ENCODE measurements around the gene TMEM163. TPM values are rescaled to one million over a fixed set of nuclear protein-coding genes. Genes with fewer than 3 reads are reported as not detected.

Gene TMEM163
- total and polyA plus RNA-seq, 12 donors, result 0.16 to 1.7 (median 0.37) TPM

DNA sequence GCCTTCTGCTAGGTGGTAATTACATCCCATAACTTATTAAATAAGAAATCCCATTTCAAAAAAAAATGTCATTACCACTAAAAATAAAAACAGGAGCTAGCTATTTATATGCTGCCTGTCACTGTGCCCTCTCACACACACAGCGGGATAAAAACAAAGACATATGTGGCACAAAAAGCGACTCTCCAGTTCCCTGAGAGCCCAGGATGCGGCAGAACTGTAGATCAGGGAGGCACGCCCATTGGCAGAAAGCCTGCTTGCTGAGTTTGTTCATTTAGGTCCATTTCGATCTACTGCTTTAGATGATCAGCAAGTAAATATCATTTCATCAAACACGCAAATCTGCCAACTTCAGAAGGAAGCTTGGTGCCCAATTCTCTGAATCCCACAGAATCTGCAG lies 124.4 kb downstream of the TMEM163 start:
- Histone ChIP-seq H3K36me3 (no peaks in the 10 kb centered on the region), H3K9me3 (peaks cover 0 to 28% (median 15%) of the 10 kb centered on the region in 11 donors), H3K27ac (no peak overlapping the region), H3K4me3 (no peak overlapping the region), H3K4me1 (peaks cover 0 to 4% (median 0%) of the 10 kb centered on the region in 9 donors), H3K27me3 (no peaks in the 10 kb centered on the region)
- DNase-seq (no peak), ATAC-seq (no peak)
- TF ChIP-seq, protein P1, sequence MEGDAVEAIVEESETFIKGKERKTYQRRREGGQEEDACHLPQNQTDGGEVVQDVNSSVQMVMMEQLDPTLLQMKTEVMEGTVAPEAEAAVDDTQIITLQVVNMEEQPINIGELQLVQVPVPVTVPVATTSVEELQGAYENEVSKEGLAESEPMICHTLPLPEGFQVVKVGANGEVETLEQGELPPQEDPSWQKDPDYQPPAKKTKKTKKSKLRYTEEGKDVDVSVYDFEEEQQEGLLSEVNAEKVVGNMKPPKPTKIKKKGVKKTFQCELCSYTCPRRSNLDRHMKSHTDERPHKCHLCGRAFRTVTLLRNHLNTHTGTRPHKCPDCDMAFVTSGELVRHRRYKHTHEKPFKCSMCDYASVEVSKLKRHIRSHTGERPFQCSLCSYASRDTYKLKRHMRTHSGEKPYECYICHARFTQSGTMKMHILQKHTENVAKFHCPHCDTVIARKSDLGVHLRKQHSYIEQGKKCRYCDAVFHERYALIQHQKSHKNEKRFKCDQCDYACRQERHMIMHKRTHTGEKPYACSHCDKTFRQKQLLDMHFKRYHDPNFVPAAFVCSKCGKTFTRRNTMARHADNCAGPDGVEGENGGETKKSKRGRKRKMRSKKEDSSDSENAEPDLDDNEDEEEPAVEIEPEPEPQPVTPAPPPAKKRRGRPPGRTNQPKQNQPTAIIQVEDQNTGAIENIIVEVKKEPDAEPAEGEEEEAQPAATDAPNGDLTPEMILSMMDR (IDR thresholded peaks at IDR 0.05), result no peak
- 46 to 59% methylated on average over 6 of the region's 6 CpGs for WGBS, 2 donors
- intact Hi-C loops (cut with DNase I), result no loop called here

DNA sequence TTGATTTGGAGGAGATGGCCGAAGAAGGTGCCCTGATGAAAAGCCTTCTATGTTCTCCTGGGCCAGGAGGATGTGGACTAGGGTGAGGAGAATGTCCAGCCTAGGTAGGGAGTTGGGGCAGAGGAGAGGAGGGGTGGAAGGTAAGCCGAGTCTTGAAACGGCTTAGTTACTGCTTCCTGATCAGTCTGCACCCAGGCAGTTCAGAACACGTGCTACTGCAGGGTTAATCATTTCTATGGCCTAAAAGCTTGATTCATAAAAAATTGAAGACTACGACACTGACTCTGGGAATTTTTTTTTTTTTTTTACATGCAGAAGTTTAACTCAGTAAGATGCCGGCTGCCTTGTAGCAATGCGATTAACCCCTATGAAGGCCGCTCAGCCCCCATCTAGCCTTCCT lies 125.3 kb downstream of the TMEM163 start:
- Histone ChIP-seq H3K4me1 (peaks cover 0 to 4% (median 0%) of the 10 kb centered on the region in 9 donors), H3K27ac (no peak overlapping the region), H3K9me3 (peaks cover 0 to 29% (median 15%) of the 10 kb centered on the region in 11 donors), H3K4me3 (no peak overlapping the region), H3K27me3 (no peaks in the 10 kb centered on the region), H3K36me3 (no peaks in the 10 kb centered on the region)
- no peak for ATAC-seq
- intact Hi-C loops (cut with DNase I), result no loop called here
- WGBS, 2 donors, result 88% methylated on average over 8 of the region's 8 CpGs
- TF ChIP-seq, protein P1 (IDR thresholded peaks at IDR 0.05), result no peak
- no peak for DNase-seq

DNA sequence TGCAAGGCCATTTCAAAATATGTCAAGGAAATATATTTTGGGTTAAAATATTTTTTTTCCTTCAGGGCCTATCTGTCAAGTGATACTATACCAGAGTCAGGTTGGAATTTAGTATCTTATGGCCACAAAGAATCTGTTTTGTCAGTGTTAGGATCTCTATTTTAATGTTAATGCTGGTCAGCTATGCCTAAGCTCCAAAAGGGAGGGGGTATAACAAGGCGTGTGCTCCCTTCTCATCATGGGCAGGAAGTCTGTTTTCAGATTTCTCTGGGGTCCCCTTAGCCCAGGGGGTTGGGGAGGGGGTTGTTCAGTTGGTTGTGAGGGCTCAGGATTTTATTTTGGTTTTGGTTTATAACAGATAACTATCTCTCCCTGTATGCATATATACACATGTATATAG lies 126.4 kb downstream of the TMEM163 start:
- no peak overlapping the region for H3K4me3 ChIP-seq
- TF ChIP-seq, protein P1 (IDR thresholded peaks at IDR 0.05), result no peak
- 81 to 86% methylated on average over 1 of the region's 1 CpG for WGBS, 2 donors
- H3K27me3 ChIP-seq, result no peaks in the 10 kb centered on the region
- H3K4me1 ChIP-seq, result peaks cover 0 to 4% (median 0%) of the 10 kb centered on the region in 9 donors
- ATAC-seq, result no peak
- no peak overlapping the region for H3K27ac ChIP-seq
- peaks cover 0 to 33% (median 15%) of the 10 kb centered on the region in 11 donors for H3K9me3 ChIP-seq
- intact Hi-C loops (cut with DNase I), result no loop called here
- DNase-seq, result no peak
- H3K36me3 ChIP-seq, result no peaks in the 10 kb centered on the region

DNA sequence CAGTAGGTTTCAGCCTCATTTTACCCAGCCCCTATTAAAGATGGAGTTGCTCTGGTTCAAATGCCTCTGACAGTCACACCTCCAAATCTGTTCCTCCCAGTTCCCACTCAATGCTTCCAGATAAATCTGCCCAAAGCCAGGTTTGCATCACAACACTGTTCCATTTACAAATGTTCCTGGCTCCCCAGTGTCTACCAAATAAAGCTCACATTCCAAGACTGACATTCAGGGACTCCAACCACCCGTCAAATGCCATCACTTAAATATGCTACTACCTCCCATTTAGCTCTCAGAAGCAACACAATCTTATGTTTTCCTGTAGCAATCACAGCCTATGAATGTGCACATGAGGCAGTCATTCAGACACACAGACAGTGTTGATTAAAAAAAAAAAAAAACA lies 127.3 kb downstream of the TMEM163 start:
- Histone ChIP-seq H3K4me1 (peaks cover 0 to 4% (median 0%) of the 10 kb centered on the region in 9 donors), H3K9me3 (peaks cover 0 to 33% (median 15%) of the 10 kb centered on the region in 11 donors), H3K27ac (no peak overlapping the region), H3K36me3 (no peaks in the 10 kb centered on the region), H3K4me3 (no peak overlapping the region), H3K27me3 (no peaks in the 10 kb centered on the region)
- intact Hi-C loops (cut with DNase I), result no loop called here
- WGBS, 2 donors, result 79 to 81% methylated on average over 1 of the region's 1 CpG
- TF ChIP-seq, protein P1 (IDR thresholded peaks at IDR 0.05), result no peak
- no peak for DNase-seq
- no peak for ATAC-seq

Data from heart right ventricle (tissue), 16 donors.